ENCODE measurements around the gene DSE.

- TF ChIP-seq, protein P1, sequence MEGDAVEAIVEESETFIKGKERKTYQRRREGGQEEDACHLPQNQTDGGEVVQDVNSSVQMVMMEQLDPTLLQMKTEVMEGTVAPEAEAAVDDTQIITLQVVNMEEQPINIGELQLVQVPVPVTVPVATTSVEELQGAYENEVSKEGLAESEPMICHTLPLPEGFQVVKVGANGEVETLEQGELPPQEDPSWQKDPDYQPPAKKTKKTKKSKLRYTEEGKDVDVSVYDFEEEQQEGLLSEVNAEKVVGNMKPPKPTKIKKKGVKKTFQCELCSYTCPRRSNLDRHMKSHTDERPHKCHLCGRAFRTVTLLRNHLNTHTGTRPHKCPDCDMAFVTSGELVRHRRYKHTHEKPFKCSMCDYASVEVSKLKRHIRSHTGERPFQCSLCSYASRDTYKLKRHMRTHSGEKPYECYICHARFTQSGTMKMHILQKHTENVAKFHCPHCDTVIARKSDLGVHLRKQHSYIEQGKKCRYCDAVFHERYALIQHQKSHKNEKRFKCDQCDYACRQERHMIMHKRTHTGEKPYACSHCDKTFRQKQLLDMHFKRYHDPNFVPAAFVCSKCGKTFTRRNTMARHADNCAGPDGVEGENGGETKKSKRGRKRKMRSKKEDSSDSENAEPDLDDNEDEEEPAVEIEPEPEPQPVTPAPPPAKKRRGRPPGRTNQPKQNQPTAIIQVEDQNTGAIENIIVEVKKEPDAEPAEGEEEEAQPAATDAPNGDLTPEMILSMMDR (conservative IDR thresholded peaks at IDR 0.05 in 1 of 2, IDR thresholded peaks at IDR 0.05 in 1 of 2; ENCODE audit: low read depth in 1 of 2, low read length in 2 of 2) = no peak
- no peak for TF ChIP-seq EZH2 (IDR thresholded peaks at IDR 0.05; ENCODE audit: low read length, missing control alignments)
Observed at GRCh38 chr6:116366740-116367275, 3.9 kb upstream of the DSE start.
